HG03469 (cell line): ENCODE measurements around the gene SEMA6A.
A peak's percentile ranks its signal among the peaks of the same experiment; 100 is the strongest.

Experiments
- ATAC-seq: cut with Tn5 transposase; IDR thresholded peaks from one replicate; pipeline ENCODE4 v1.9.1; 2021; ENCODE audit warnings: mild to moderate bottlenecking, moderate library complexity, moderate number of reproducible peaks; ENCODE audit not compliant: unreplicated experiment

SEMA6A gene

DNA sequence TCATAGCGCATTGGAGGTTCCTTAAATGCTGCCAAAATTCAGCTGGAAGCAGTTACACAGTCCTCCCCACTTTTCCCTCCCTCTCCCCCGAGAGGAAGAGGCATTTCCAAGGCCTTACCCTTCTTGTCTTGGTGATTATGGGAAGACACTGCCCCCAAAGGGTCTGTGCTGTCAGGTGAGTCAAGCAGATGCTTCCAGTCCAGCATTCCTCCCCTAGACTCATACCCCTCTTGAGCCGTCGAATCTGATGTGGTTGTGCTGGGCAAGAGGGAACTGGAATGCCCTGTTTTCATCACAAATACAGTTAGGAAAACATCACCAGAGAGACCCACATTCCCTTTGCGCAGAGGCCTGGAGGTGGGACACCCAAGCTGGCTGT is 107.2 kb downstream of the SEMA6A start:
- ATAC-seq, result no peak

DNA sequence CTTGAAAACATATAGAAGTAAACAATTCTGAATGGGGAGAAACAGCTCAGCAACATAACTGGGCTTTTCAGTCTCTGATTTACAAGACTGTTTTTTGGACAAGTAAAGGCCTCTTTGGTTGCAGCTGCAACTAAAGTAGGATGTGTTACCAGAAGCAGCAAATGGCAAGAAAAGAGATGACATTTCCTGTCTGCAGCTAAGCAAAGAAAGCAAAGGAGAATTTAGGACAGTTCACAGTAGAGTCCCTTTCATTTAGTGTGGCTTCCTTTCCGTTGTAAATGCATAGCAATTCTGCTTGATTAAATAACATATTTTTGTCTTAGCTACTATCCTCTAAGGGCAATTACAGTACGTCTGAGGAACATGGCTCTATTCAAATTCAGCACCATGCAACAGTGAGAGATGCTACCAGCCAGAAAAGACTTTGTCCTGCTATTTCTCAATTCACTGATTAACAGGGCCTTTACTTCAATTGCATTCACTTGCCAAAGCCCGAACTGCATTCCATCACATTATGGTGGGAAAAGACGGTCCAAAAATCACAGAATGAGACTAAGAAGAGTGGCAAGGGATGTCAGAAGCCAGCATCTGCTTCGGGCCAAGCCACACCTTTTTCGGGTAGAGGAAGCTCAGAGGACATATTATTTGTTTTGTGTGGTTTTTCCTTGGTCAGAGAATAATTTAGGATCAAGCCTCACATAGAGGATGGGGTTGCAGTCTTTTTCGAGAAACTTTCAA is 107.7 kb downstream of the SEMA6A start:
- no peak for ATAC-seq

DNA sequence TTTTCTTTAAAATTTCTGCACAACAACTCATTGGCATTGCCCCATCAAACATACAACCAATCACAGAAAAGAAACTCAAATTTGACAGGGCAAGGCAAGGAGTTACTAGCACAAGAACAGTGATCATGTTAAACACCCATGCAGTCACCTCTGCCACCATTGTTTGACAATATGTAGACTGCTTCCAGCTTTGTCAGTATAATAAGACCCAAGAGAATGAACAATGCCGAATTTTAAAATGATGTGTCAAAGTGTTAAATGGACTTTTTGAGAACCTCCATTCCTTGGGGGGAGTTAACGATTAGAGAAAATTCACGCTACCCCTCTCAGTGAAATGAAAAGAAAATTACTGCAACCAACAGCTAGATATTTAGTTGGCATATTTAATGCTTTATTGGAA is 109.2 kb downstream of the SEMA6A start:
- no peak for ATAC-seq

DNA sequence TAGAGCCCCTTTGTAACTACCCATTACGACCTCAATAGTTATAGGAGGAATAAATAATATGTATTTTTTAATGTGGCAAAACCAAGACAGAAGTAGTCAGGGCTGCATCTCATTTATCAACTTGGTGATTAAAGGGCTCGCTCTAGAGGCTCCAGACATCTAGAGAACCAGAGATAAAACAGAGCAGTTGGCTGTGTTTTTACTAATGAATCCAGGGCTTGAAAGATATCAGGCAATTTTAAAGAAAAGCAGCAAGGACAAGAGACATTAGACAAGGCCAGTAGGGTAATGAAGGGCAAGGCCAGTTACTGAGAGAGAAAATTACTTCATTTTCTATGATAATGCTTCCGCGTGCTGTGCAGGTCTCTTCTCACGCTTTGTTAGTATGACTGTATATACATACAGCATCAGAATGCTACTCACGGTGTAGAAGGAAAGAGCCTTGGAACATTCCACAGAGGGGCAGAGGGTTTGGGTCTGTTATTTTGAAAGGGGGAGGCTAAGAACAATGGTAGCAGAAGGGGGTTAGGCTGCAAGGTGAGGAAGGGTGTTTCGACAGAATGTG is 110.4 kb downstream of the SEMA6A start:
- ATAC-seq, result no peak

DNA sequence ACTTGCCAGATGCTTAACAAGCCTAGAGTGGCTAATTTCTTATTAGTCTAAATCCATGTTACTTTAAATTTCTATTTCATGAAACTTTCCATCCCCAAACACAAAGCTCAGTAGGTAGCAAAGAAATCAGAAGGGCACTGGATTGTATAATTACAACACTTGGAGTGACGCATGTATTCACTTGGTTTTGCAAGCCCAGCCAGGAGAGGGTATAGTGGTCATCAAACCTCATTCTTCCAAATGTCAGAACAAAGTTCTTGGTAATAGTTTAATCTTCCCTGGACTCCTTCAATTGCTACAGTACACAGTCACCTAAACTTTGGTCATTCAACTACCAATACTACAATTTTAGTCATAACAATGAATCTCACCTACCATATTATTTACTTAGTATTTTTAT is 112.1 kb downstream of the SEMA6A start:
- ATAC-seq, result no peak

DNA sequence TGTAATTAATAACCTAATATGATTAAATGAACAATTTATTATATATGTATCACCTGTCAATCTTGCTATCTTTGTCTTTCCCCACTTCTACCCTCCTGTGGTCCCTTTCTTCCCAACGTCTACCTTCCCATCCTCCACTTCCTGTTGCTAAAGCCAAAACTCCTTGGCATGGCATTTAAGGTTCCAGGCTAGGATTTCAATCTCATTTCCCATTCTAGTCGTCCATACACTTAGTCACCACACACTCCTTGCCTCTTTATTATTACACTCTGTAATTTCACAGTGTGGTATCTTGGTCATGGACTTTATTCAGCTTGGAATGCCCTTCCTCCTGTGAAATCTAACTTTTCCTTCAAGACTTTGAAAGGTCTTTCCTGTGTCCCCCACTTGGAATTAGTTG is 115.3 kb downstream of the SEMA6A start:
- ATAC-seq, result no peak

DNA sequence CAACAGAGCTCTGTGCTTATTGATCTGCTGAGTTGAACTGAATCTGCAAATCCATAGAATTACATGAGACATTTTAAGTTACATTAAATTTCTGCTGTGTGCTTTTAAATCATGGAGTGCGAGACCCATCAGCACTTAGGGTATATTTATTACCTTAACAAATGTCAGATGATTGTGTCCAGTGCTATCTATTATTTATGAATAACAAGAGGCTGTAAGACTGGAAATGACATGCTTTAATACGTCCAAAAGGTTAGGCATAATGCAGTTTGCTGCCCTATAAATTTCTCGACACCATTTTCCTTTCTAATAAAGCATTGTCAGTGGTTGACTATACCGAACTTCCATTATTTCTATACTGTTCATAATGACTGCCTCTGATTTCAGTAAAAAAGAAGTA is 117.6 kb downstream of the SEMA6A start:
- ATAC-seq, result no peak

DNA sequence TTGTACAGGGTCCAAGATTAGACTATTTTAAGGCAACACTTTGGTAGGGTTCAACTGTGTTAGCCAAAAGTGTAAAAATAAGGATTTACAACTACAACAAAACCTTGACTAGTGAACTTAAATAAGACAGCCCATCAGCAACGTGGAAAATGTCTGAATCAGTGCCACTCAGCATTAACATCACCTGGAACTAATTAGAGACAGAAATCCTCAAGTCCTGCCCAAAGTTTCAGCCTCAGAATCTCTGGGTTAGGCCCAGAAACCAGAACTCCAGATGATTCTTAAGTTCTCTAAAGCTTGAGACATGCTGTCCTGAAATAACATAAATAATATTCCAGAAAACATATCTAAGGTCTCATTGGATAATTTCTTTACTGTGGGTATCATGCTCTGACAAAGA is 118.6 kb downstream of the SEMA6A start:
- ATAC-seq, result no peak

DNA sequence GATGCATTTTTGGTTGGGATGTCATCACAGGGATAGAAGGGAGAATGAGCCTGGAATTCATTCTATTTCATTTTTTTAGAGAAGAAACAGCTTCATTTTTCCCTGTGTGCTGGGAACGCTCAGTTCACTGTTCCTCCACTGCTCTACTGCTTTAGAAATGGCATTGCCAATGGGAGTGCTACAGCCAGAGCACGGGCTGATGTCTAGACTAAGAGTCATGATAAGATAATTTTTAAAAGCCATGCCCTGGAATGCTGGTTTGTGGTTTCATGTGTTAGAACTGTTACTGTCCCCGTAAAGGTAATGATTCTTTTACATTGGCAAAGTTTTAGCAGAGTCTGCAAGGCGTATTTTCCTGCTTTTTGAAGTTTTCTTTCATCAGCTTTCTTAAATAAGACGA is 119.6 kb downstream of the SEMA6A start:
- ATAC-seq, result no peak

DNA sequence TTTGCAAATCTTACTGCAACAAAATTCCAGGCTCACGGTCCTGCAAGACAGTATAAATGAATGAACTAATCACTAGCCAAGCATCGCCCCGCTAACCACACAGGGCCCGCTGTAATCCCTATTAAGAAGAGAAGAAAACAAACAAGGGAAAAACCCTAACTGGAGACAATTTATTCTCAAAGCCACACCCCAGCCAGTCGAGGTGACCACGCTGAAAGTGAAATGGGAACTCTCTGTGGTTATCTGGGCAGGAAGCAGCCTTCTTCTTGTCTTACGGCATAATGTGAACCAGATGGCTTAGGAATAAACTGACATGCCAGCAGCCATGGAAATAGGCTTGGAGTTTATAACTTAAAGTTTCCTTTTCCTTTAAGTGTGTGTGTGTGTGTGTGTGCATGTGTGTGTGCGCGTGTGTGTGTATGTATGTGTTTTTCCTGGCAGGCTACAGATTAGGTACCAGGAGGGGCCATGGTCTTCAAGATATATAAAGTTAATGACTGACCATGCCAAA is 120.2 kb downstream of the SEMA6A start:
- ATAC-seq, result peak; percentile 100

DNA sequence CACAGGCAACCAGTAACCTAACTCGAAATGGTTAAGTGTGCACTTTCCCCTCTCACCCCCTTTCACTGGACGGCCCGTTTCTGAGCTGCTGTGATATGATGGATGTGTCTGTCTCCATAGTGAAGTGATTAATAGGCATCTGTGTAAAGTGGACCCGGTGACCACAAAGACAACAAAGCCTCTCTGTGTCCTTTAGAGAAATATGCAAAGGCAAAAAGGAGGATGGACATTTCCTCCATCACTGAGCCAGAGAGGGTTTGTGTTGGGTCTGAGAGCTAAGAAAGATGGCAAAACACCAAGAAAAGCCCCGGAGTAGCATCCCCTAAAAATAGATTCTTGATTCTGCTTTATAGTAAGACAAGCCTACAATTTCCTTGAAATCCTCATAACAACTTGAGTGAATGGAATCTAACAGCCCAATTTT is 120.6 kb downstream of the SEMA6A start:
- ATAC-seq, result no peak

DNA sequence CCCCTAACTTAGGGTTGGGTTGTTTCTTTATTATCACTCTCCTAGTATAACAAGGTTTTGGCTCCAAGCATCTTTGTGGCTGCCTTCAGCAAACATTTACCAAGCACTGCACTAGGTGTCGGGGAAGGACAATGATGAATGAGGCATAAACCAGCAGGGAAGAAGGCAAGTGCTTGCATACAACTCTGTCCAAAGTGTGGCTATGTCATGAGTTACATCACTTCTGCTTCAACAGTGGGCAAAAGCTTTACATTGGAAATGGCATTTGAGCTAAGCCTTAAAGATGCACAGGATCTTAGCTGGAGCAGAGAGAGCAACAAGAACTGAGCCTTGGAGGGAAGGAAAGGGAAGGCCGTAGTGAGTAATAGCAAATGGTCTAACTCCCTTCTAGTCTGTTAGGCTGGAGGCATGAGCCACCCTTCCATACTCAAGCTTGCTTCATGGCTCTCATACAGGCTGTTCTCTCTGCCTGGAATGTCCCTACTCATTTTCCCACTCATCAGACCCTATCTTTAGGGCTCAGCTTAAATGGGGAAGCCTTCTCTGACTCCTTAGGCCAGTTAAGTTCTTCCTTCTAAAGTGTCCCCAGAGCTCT is 121.8 kb downstream of the SEMA6A start:
- no peak for ATAC-seq

DNA sequence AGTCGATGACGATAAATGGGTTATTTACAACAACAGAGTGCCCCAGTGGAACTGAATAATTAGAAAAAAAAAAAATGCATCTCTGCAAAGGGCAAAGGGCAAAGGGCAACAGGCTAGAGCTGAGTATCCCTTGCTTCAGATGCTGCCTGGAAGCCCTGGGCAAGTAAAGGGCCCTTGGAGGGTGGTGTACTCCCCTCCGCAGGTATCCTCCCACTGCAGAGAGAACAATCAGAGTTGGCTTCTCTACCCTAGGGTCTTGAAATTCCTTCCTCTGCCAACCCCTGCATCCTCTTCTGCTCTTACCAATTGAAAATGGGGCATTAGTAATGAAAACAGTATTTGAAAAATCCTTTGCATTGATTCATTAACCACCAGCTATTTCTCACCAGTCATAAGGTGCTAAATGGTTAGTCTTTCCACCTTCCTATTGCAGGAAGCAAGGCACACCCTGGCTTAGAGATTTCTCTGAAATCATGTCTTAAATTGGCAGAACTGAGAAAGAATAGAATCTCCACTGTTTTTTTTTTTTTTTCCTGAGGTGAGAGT is 122.6 kb downstream of the SEMA6A start:
- ATAC-seq, result no peak

DNA sequence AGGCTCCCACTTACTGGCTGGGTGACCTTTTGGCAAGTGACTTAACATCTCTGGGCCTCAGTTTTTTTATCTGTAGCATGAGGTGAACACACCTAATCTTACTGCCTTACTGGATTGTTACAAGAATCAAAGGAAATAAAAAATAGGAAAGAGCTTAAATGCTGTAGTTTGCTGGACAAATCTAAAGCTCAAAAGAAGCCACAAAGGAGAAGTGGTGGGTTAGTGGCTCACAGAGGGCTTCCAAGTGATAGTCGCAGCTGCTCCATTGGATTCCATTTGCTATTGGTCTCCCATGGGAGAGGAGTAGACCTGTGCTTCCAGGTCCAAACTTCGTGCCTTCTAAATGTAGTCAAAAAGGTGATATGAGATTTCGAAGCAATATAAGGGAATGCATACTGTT is 123.6 kb downstream of the SEMA6A start:
- ATAC-seq, result no peak

DNA sequence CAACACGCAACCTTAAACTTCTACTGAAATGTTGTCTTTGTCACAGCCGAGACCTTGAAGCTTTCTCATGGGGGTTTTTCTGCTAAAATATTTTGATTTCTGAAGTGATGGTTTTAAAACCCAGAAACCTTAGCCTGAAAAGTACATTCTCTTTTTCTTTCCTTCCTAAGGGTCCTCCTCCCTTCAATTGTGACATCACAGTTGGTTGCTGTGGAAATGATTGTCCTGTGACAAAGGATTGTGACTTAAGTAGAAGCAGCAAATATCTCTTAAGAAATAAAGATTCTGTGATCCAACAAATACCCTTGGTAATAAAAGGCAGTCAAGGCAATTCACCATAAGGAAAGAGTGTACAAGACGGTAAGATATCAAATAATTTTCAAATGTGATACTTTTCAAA is 125.2 kb downstream of the SEMA6A start:
- no peak for ATAC-seq

DNA sequence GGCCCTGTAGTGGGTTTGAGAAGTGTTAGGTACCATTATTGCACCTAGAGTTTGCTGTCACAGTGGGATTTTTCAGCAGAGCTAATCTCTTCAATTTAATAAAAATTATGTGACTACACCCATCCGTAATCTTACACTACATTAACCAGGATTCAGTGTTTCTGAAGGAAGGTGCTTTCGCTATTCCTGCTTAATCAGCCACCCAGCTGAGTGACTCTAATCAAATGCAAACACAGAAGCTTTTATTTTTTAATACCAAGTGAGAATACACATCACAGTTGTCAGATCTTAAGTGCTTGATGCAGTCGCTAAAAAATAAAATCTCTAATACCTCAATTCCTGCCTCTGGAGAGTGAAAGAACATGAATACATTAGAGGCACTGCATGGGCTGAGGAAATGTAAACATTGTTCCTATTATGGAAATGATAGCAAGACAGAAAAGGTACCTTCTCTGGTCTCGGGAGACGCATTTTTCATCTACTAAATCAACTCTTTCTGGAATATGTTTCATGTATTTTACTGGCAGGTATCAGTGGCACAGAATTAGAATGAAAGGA is 125.7 kb downstream of the SEMA6A start:
- ATAC-seq, result no peak

DNA sequence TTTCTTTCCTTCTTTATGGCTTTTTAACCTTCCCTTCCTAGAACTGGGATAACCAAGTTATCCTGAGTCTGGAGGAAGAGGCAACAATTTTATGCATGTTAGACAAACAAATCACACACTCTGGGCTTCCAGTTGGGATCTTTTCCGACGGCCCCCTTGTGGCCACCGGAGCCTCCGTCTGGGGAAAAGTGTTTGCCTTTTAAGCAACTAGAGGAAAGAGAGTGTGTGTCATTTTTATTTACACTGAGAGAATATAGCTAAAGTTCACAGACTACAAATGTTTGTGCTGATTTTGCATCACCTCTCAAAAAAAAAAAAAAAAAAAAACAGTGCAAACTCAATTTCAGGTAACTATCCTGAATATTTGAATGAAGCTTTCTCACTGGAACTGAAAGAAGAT is 126.2 kb downstream of the SEMA6A start:
- no peak for ATAC-seq

DNA sequence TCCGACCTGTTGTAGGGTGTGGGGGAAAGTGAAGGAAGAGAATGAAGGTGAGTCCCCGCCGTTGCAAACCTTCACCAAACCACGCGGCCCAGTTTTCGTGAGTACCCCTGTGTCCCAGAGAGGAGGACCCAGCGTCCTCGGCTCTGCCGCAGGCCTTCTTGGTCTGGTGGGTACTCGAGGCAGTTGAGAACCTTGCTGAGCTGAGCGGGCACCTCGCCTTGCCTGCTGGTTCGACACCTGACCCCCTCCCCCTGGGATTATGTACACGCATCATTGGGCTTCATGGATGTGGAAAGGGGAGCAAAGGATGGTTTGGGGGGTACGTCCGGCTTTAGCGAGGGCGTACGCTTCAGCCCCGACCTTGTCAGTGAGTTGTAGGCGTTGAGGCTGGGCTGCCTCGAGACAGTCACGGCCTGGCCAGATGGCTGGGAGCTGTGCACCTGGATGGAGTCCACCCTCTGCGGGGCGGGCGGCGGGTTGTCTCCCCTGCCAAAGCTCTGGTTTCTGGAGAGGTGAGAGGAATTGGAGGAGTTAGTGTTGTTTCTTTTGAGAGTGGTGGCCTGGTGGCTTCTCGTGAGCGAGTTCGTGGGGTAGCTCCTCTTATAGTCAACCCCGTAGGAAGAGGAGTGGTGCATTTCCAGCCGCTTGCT is 128.1 kb downstream of the SEMA6A start:
- ATAC-seq, result no peak

DNA sequence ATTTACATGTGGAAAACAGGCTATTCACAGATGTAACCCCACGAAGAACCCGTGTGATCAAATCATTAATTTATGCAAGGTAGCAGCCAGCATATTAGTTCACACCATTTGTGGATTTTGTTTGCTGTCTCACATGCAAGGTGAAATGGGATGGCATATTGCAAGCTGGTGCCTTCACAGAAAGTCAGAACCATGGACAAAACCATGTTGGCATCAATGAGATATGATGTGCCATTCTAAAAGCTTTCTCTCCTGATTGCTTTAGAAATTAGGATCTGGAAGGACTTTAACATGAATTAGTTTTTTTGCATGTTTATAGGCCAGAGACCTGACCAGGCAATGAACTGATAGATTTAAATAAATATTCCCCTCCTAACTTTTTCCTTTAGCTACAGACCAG is 129.3 kb downstream of the SEMA6A start:
- no peak for ATAC-seq

DNA sequence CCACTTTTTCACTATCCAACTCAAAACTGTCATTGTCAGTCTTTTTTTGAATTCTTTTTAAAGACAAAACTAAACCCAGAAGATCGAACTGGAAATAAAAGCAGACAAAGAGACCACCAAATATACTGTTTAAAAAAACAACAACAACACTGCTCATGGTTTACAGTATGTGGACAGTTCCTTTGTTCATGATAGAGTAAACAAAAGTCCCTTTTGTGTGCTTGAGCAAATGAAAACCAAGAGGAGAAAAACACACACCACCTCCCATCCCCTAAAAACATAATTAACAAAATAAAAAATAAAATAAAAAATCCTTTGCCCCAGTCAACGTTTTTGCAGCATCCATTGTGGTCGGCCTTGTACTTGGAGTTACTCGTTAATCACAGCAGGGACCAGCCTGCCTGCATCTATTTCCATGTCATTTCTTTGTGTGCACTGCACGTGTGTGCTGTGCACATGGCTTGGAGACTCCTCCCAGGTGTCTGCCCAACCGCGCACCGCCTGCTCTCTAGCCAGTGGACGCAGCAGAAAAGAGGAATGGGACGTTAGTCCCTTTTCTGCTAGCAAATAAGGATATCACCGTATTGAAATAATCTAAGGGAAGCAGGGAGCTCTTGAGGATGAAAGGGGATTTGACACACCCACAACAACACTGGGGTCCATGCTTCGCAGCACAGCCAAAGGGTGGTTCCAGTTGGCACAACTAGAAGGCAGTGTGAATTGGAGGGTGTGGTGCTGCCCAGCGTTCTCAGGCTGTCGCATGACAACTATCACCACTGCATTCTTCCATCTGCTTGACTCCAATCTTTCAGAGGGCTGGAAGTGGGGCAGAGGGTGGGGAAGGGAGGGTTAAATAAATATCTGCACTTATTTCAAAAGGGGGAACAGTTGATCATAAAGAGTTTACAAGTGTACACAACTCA is 130.0 kb downstream of the SEMA6A start:
- ATAC-seq, result no peak
